IPS-20b (cell line): Measurements from ENCODE around the gene NFE2L1.

Source experiments
- H3K27ac ChIP-seq: one replicate; pipeline ENCODE4 v1.5.1; 2013; ENCODE audit warnings: low read length
- H3K27me3 ChIP-seq: 2 replicates; pipeline ENCODE4 v1.6.1; 2013; ENCODE audit warnings: mild to moderate bottlenecking, low read length, inconsistent platforms; ENCODE audit not compliant: insufficient read depth
- H3K36me3 ChIP-seq: 2 replicates; pipeline ENCODE4 v1.6.1; 2013; ENCODE audit warnings: low read depth, mild to moderate bottlenecking, inconsistent platforms, low read length, moderate library complexity; ENCODE audit not compliant: insufficient read depth
- H3K4me1 ChIP-seq: 2 replicates; pipeline ENCODE4 v1.6.1; 2013; ENCODE audit warnings: mild to moderate bottlenecking, control low read depth, inconsistent platforms, low read length, moderate library complexity; ENCODE audit not compliant: insufficient read depth
- H3K4me3 ChIP-seq: 2 replicates; pipeline ENCODE4 v1.5.1; 2013; ENCODE audit warnings: mild to moderate bottlenecking, low read length, inconsistent platforms
- H3K9ac ChIP-seq: 2 replicates; pipeline ENCODE4 v1.6.1; 2013; ENCODE audit warnings: low read depth, mild to moderate bottlenecking, inconsistent platforms, low read length, moderate library complexity
- H3K9me3 ChIP-seq: 2 replicates; pipeline ENCODE4 v1.6.1; 2013; ENCODE audit warnings: mild to moderate bottlenecking, low read depth, low read length, inconsistent platforms; ENCODE audit not compliant: insufficient read depth

NFE2L1 gene

DNA sequence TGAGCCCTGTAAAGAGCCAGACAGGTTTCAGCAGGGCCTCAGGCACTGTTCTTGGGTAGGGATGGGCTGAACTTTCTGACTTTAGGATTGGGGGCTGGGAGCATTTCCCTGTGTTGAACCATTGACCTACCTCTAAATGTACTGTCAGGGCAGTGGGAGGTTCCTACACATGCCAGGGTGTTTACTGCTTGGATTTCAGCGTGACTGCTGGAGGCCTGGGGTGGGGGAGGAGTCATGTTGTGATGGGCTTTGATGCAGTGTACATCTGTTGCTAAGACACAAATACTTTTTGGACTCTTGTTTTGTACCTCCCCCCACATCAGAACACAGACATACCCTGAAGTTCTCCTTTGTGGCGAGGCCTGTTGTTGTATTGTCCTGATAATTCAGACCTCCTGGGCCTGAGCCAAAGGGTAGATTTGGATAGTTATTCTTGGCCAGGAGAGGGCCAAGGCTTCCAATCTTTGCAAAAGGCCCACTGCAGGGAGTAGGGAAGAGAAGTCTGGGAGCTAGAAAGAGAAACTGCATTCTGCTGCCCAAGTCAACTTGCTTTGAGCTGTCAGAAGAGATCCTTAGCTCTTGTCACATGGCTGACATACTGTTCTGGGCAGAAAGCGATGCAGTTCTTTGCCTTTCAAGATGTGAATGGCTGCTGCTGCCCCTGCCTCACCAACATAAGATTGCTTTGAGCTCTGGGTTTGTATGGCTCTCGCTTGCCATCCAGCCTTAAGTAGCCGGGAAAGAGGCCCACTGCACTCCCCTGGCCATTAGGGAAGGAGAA, 3.7 kb downstream of the NFE2L1 start:
- Histone ChIP-seq H3K4me3 (peak overlapping the region; percentile 55; the same call in 1 of the 2 replicates), H3K27ac (no peak overlapping the region), H3K27me3 (no peaks in the 10 kb centered on the region), H3K9me3 (no peaks in the 10 kb centered on the region), H3K4me1 (peaks cover 57% of the 10 kb centered on the region), H3K9ac (peak overlapping the region; percentile 23; the same call in 1 of the 2 replicates), H3K36me3 (peaks cover 38% of the 10 kb centered on the region)

DNA sequence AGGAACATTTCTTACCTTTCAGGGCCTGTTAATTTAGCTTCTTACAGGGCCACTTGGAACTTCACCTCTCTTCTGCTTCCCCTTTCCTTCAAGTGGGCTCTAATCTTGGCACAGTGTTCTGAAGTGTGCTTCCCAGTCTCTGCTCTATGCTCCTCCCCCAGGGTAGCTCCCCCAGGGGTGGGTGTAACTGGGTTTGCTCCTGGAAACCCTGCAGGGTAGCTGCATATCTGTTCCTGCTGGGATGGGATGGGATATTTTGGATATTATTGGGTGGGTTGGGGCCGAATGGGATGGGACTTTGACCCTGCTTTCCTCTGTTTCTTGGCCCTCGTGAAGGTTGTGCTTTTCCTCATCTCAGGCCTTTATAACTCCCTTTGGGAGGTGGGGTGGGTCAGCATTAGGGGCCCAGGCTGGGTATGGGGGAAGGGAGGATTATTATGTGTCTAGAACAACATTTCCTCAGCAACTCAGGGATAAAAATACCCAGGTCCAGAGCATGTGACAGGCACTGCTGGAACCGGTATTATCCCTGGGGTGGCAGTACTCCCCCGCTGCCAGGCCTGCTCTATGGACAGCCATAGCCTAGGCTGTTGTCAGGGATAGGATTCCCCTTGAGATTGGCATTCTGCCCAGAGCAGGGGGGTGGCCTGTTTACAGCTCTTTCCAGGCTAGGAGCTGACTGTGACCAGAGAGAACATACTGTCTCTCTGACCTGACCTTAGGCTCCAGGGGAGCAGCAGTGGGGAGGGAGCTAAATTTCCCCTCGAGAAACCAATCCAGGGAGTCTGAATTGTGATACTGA, 5.0 kb downstream of the NFE2L1 start:
- H3K27me3 ChIP-seq: no peaks in the 10 kb centered on the region
- peak overlapping the region; percentile 62; the same call in 1 of the 2 replicates for H3K9ac ChIP-seq
- no peaks in the 10 kb centered on the region for H3K9me3 ChIP-seq
- H3K4me1 ChIP-seq: peaks cover 59% of the 10 kb centered on the region
- H3K27ac ChIP-seq: peak overlapping the region; percentile 38
- peak overlapping the region; percentile 55; the same call in 1 of the 2 replicates for H3K4me3 ChIP-seq
- peaks cover 50% of the 10 kb centered on the region for H3K36me3 ChIP-seq

DNA sequence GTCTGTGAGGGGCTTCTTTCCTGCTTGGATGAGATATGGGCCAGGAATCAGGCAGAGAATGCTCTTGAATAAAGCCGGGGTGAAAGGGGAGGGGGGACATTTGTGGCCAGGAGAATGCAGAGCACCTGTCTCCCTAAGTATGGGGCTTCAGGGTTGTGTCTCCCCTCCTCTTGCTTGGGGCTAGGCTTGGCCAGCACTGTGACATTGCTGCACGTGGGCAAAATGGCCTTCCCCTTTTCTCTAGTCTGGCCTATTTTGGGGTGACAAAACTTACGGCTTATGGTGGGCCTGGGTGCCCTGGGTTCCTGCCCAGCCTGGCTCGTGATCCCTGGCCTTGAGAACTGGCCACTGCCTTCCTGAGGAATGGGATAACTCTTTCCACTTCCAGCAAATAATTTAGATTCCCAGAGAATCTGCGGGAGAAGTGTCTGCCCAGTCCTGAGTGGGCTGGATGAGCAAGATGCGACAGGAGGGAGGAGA, 5.6 kb downstream of the NFE2L1 start:
- Histone ChIP-seq H3K36me3 (peaks cover 57% of the 10 kb centered on the region), H3K27me3 (no peaks in the 10 kb centered on the region), H3K9ac (peak overlapping the region; percentile 62; the same call in 1 of the 2 replicates), H3K27ac (peak overlapping the region; percentile 38), H3K4me3 (peak overlapping the region; percentile 55; the same call in 1 of the 2 replicates), H3K4me1 (peaks cover 59% of the 10 kb centered on the region), H3K9me3 (no peaks in the 10 kb centered on the region)

DNA sequence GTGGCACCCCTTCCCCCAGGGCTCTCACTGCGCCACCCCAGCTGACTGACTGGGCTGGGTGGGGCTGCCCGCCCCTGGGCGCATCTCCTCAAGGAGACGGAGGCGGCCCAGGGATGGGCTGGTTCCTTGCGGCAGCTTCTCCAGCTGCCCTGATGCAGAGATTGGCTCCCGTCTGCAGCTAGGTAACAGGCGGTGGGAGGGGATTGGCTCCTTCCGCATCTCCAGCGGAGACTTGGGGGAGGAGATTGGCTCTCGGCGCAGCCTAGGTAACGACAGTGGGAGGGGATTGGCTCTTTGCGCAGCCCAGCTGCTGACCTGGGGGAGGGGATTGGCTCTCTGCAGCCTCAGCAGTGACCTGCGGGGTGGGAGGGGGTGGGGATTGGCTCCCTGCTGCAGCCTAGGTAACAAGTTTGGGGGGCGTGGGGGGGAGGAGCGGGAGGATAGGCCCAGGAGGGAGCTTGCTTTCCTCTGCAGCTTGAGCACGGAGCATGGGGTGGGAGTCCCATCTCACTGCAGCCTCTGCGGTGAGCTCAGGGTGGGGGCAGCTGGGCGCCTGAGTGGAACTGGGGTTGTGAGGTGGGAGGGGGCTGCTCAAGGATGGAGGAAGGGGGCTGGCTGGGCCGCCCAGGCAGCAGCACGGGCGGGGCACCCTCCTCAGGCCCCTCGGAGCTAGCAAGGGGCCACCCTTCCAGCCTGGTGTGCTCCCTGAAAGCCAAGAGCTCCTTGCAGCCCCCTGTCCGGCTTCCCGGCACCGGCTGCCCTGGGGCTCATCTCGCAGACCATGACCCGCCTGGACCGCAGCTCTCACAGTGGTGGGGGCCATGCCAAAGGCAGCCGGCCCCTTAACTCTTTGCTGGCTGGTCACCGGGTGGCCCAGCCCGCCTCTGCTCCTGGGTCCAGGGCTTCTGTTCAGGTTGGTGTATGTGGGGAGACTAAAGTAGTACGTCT, 6.4 kb downstream of the NFE2L1 start:
- H3K27ac ChIP-seq: peak overlapping the region; percentile 62
- H3K27me3 ChIP-seq: no peaks in the 10 kb centered on the region
- H3K9me3 ChIP-seq: no peaks in the 10 kb centered on the region
- H3K4me1 ChIP-seq: peaks cover 59% of the 10 kb centered on the region
- peaks cover 64% of the 10 kb centered on the region for H3K36me3 ChIP-seq
- H3K9ac ChIP-seq: peak overlapping the region; percentile 97; the same call in 1 of the 2 replicates
- peak overlapping the region; percentile 82 for H3K4me3 ChIP-seq

DNA sequence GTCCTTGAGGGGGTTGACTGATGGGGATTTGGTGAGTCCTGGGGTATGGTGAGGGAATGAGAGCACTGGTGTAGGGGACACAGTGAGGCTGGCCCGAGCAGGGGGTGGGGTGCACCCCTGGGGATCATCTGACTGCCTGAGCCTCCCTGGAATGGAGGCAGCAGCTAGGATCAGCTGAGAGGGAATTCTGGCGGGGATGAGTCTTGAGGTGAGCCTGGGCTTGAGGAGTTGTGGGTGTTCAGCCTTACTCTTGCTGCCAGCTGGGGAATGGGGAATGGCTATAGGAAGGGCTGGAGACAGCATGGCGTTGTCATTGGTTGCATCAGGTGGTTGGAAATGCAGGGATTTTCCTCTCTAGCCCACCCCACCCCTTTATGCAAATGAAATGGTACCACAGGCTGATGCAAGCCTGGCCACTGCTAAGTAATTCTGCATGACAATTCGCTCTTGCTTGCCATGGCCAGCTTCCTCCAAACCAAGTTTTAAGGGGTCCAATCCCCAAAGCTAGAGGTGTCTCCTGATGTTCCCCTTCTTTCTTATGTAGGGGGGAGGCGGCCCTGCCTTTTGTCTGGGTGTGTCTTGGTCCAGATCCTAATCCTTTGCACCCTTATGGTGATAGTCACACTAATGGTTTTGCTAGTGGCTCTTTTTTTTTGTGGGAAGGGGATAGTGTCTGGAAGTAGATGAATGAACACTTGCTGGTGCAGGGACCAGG, 7.5 kb downstream of the NFE2L1 start:
- peak overlapping the region; percentile 97 for H3K9ac ChIP-seq
- H3K4me1 ChIP-seq: peaks cover 51% of the 10 kb centered on the region
- no peaks in the 10 kb centered on the region for H3K9me3 ChIP-seq
- peak overlapping the region; percentile 95 for H3K27ac ChIP-seq
- no peaks in the 10 kb centered on the region for H3K27me3 ChIP-seq
- peaks cover 70% of the 10 kb centered on the region for H3K36me3 ChIP-seq
- peak overlapping the region; percentile 82 for H3K4me3 ChIP-seq

DNA sequence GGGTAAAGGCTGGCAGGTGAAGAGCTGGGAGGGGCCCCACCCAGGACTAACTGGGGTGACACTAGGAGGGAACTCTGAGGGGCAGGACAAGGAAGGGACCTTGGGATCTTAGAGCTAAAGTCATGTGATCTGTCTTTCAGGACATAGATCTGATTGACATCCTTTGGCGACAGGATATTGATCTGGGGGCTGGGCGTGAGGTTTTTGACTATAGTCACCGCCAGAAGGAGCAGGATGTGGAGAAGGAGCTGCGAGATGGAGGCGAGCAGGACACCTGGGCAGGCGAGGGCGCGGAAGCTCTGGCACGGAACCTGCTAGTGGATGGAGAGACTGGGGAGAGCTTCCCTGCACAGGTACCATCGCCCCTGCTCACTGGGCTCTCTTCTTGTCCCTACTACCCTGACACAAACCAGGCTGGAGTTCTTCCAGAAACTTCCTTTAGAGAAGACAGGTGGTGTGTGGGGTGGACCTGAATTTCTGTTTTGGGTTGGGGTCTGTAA, 8.1 kb downstream of the NFE2L1 start:
- Histone ChIP-seq H3K4me1 (peaks cover 45% of the 10 kb centered on the region), H3K36me3 (peaks cover 69% of the 10 kb centered on the region), H3K4me3 (peak overlapping the region; percentile 82), H3K9me3 (no peaks in the 10 kb centered on the region), H3K27me3 (no peaks in the 10 kb centered on the region), H3K9ac (peak overlapping the region; percentile 97), H3K27ac (peak overlapping the region; percentile 95)

DNA sequence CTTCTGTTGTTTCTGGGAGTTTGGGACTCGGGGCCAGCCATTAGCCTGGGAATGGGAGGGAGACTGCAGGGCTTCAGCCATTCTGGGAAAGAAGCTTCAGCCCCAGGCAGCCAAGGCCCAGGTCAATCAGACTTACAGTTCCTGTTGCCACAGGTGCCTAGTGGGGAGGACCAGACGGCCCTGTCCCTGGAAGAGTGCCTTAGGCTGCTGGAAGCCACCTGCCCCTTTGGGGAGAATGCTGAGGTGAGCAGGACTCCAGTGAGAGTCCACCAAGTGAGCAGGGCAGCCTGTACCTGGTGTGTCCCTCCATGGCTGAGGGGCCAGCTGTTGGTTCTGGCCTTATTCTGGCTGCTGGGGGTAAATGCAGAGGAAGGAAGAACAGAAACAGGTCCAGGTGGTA, 8.7 kb downstream of the NFE2L1 start:
- Histone ChIP-seq H3K36me3 (peaks cover 69% of the 10 kb centered on the region), H3K27ac (peak overlapping the region; percentile 95), H3K9ac (peak overlapping the region; percentile 97; the same call in 1 of the 2 replicates)

DNA sequence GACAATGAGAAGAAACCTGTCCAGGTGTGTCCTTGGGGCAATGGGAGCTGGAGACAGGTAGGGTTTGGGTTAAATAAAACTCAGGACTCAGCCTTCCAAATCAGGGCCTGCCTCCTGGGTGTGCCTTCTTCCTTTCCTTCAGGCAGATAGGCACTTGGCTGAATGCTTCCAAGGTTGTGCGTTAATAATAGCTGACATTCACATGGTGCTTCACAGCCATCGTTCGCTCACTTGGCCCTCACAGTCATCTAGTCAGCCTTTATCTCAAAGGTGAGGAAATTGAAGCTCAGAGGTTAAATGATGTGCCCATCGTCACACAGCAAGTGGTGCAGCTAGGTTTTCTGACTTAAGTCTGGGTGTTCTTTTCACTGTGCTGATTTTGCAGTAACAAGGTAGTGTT, 9.5 kb downstream of the NFE2L1 start:
- H3K9ac ChIP-seq: 0 out of 2 replicates have a peak overlapping the region, but pooled peaks have one; percentile 97
- peak overlapping the region; percentile 95 for H3K27ac ChIP-seq
- H3K4me1 ChIP-seq: peaks cover 33% of the 10 kb centered on the region
- no peaks in the 10 kb centered on the region for H3K27me3 ChIP-seq
- H3K36me3 ChIP-seq: peaks cover 69% of the 10 kb centered on the region
- no peak overlapping the region for H3K4me3 ChIP-seq
- H3K9me3 ChIP-seq: no peaks in the 10 kb centered on the region

More for the DNA sequence above, 8.7 kb downstream of the NFE2L1 start:
- Histone ChIP-seq H3K4me3 (peak overlapping the region; percentile 82; the same call in 1 of the 2 replicates), H3K4me1 (peaks cover 40% of the 10 kb centered on the region), H3K9me3 (no peaks in the 10 kb centered on the region), H3K27me3 (no peaks in the 10 kb centered on the region)

DNA sequence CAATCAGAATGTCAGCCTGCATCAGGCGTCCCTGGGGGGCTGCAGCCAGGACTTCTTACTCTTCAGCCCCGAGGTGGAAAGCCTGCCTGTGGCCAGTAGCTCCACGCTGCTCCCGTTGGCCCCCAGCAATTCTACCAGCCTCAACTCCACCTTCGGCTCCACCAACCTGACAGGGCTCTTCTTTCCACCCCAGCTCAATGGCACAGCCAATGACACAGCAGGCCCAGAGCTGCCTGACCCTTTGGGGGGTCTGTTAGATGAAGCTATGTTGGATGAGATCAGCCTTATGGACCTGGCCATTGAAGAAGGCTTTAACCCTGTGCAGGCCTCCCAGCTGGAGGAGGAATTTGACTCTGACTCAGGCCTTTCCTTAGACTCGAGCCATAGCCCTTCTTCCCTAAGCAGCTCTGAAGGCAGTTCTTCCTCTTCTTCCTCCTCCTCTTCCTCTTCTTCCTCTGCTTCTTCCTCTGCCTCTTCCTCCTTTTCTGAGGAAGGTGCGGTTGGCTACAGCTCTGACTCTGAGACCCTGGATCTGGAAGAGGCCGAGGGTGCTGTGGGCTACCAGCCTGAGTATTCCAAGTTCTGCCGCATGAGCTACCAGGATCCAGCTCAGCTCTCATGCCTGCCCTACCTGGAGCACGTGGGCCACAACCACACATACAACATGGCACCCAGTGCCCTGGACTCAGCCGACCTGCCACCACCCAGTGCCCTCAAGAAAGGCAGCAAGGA, 10.4 kb downstream of the NFE2L1 start:
- H3K36me3 ChIP-seq: peaks cover 72% of the 10 kb centered on the region
- no peak overlapping the region for H3K27ac ChIP-seq
- H3K9me3 ChIP-seq: no peaks in the 10 kb centered on the region
- no peak overlapping the region for H3K4me3 ChIP-seq
- peaks cover 23% of the 10 kb centered on the region for H3K4me1 ChIP-seq
- H3K9ac ChIP-seq: no peak overlapping the region
- no peaks in the 10 kb centered on the region for H3K27me3 ChIP-seq

DNA sequence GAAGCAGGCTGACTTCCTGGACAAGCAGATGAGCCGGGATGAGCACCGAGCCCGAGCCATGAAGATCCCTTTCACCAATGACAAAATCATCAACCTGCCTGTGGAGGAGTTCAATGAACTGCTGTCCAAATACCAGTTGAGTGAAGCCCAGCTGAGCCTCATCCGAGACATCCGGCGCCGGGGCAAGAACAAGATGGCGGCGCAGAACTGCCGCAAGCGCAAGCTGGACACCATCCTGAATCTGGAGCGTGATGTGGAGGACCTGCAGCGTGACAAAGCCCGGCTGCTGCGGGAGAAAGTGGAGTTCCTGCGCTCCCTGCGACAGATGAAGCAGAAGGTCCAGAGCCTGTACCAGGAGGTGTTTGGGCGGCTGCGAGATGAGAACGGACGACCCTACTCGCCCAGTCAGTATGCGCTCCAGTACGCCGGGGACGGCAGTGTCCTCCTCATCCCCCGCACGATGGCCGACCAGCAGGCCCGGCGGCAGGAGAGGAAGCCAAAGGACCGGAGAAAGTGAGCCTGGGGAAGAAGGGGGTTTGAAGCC, 11.0 kb downstream of the NFE2L1 start:
- Histone ChIP-seq H3K4me1 (peaks cover 18% of the 10 kb centered on the region), H3K9me3 (no peaks in the 10 kb centered on the region), H3K36me3 (peaks cover 76% of the 10 kb centered on the region), H3K27ac (no peak overlapping the region), H3K9ac (no peak overlapping the region), H3K4me3 (no peak overlapping the region), H3K27me3 (no peaks in the 10 kb centered on the region)
